Right lobe of liver (tissue), 6 donors: ENCODE data around the gene DOCK2. TPM values are rescaled to one million over a fixed set of nuclear protein-coding genes. Genes with fewer than 3 reads are reported as not detected.

ENCODE experiments used
- ATAC-seq, 4 donors: fragments of 200-7000 bp; cut with Tn5 transposase; one replicate each; pipeline ENCODE4 v1.9.1; 2020; ENCODE audit warnings: mild to moderate bottlenecking in 4 of 4, moderate library complexity in 4 of 4
- DNase-seq, 3 donors: peaks; one replicate each; pipeline ENCODE4 v3.0.0-alpha.2; 2020
- H3K27ac ChIP-seq, 3 donors: fragments of 200-600 bp; one replicate each; pipeline ENCODE4 v1.8.0; 2022
- H3K27me3 ChIP-seq, 2 donors: fragments of 200-600 bp; one replicate each; pipeline ENCODE4 v1.8.0; 2022
- H3K36me3 ChIP-seq, 4 donors: fragments of 200-600 bp; sonication (generic) in 1 of 4; one replicate each; pipeline versions ENCODE4 v1.5.1 to v1.8.0; 2017 to 2022; ENCODE audit warnings: control low read depth in 1 of 4
- H3K4me1 ChIP-seq, 4 donors: fragments of 200-600 bp; sonication (generic) in 1 of 4; one replicate each; pipeline versions ENCODE4 v1.5.1 to v1.8.0; 2017 to 2022; ENCODE audit warnings: control low read depth in 1 of 4
- H3K4me3 ChIP-seq, 3 donors: fragments of 200-600 bp; one replicate each; pipeline ENCODE4 v1.8.0; 2022
- H3K9me3 ChIP-seq, 4 donors: fragments of 200-600 bp; sonication (generic) in 1 of 4; one replicate each; pipeline versions ENCODE4 v1.5.1 to v1.8.0; 2017 to 2022; ENCODE audit warnings: control low read depth in 1 of 4
- CTCF ChIP-seq, 4 donors: fragments of 200-600 bp in 3 of 4; fragments of 450-650 bp in 1 of 4; IDR thresholded peaks; one replicate each; pipeline versions ENCODE4 v1.5.1 to v1.8.0; 2016 to 2022; ENCODE audit warnings: antibody characterized with exemption in 4 of 4, mild to moderate bottlenecking in 2 of 4
- POLR2A ChIP-seq: fragments of 450-650 bp; IDR thresholded peaks from one replicate; pipeline ENCODE4 v1.6.1; 2017; ENCODE audit warnings: antibody characterized with exemption, mild to moderate bottlenecking
- WGBS: methylation state at CpG from one replicate; pipeline ENCODE4 v1.1.6; 2018; ENCODE audit warnings: low coverage, low lambda C conversion rate; ENCODE audit not compliant: insufficient coverage; ENCODE audit errors: missing lambda C conversion rate; 5-methylcytosine and 5-hydroxymethylcytosine counted together
- intact Hi-C, 2 donors: fragments of 100-400 bp; cut with DNase I; formaldehyde crosslinking; loops; one replicate each; pipeline versions ENCODE4 v1.11.2 to v1.14.1; 2022
- total RNA-seq, 6 experiments: library from RNA; depleted of rRNA in 2 of 6; stranded (reverse); fragments of >200 nt in 2 of 6; fragmentation: NEBNext Ultra II Directional in 3 of 6; extraction: Animal tissue kit (Norgen Biotek cat#: 25700) in 3 of 6; gene quantifications; one replicate each; pipeline versions ENCODE4 v1.1.0 to v1.2.4, GENCODE V29; 2016 to 2023
- donor health status: DM: no; HTN: yes; CAD: no.
- donor health status: DM: no; HTN: no; CAD: no.
- donor health status: DM: no; HTN: no; CAD: no.
- donor health status: DM: no; HTN: yes; CAD: no.
- donor health status: DM: no; HTN: yes; CAD: no.

DOCK2 gene
- total RNA-seq, 6 experiments from 2014 or later: 5.0 to 14.5 (median 7.4) TPM

GRCh38 chr5:170107674-170108073 is 470.6 kb downstream of the DOCK2 start:
- intact Hi-C loops: loop anchor here (10.0 kb wide), 2 partner anchors 77 to 317 kb away; no protein-coding TSS in a partner anchor
- no peak overlapping the region for H3K4me3 ChIP-seq
- H3K27me3 ChIP-seq: no peaks in the 10 kb centered on the region
- no peak for TF ChIP-seq POLR2A
- no peaks in the 10 kb centered on the region for H3K36me3 ChIP-seq
- ATAC-seq: no peak
- H3K9me3 ChIP-seq: no peaks in the 10 kb centered on the region
- no peak for DNase-seq
- 74% methylated on average over 2 of the region's 2 CpGs for WGBS
- no peak overlapping the region for H3K27ac ChIP-seq
- no peaks in the 10 kb centered on the region for H3K4me1 ChIP-seq

- Histone ChIP-seq H3K9me3 (no peaks in the 10 kb centered on the region), H3K36me3 (no peaks in the 10 kb centered on the region), H3K4me3 (no peak overlapping the region), H3K27ac (no peak overlapping the region), H3K27me3 (no peaks in the 10 kb centered on the region), H3K4me1 (no peaks in the 10 kb centered on the region)
- WGBS: 44% methylated on average over 4 of the region's 12 CpGs
- TF ChIP-seq POLR2A: no peak
- no peak for TF ChIP-seq CTCF (IDR thresholded peaks at IDR 0.05)
- ATAC-seq (no peak), DNase-seq (no peak)
- intact Hi-C loops: loop anchor here (10.0 kb wide), 2 partner anchors 76 to 316 kb away; no protein-coding TSS in a partner anchor
Observed at GRCh38 chr5:170108266-170108785, 471.3 kb downstream of the DOCK2 start.

GRCh38 chr5:170109059-170110031 is 472.3 kb downstream of the DOCK2 start:
- TF ChIP-seq POLR2A: no peak
- no peak for TF ChIP-seq CTCF (IDR thresholded peaks at IDR 0.05)
- no peaks in the 10 kb centered on the region for H3K36me3 ChIP-seq
- H3K27me3 ChIP-seq: no peaks in the 10 kb centered on the region
- H3K4me1 ChIP-seq: no peaks in the 10 kb centered on the region
- H3K27ac ChIP-seq: no peak overlapping the region
- ATAC-seq (no peak), DNase-seq (no peak)
- WGBS: 61% methylated on average over 7 of the region's 7 CpGs
- intact Hi-C loops: loop anchor here (10.0 kb wide), 2 partner anchors 75 to 315 kb away; no protein-coding TSS in a partner anchor
- H3K4me3 ChIP-seq: no peak overlapping the region
- H3K9me3 ChIP-seq: no peaks in the 10 kb centered on the region

- no peak for ATAC-seq
- Histone ChIP-seq H3K27me3 (no peaks in the 10 kb centered on the region), H3K4me3 (no peak overlapping the region), H3K4me1 (no peaks in the 10 kb centered on the region), H3K9me3 (no peaks in the 10 kb centered on the region), H3K36me3 (no peaks in the 10 kb centered on the region), H3K27ac (no peak overlapping the region)
- TF ChIP-seq CTCF (IDR thresholded peaks at IDR 0.05) (no peak), POLR2A (no peak)
- intact Hi-C loops: no loop called here
- DNase-seq: no peak
- 69% methylated on average over 3 of the region's 3 CpGs for WGBS
Observed at GRCh38 chr5:170110403-170111087, 473.5 kb downstream of the DOCK2 start.
